KOPT-K1 (cell line): ENCODE measurements around the gene FAM227B.
"Not testable (repeated sequence)": the region's sequence is repeated elsewhere in the genome, so short reads cannot be mapped to it uniquely, and the experiment has no call there.

ENCODE experiments used
- H3K27ac ChIP-seq: fragments of 200-600 bp; sonication (generic); 2 replicates; pipeline ENCODE4 v1.5.1; 2016; ENCODE audit warnings: antibody characterized with exemption, mild to moderate bottlenecking, low read depth, low read length; ENCODE audit not compliant: poor library complexity, severe bottlenecking
- H3K36me3 ChIP-seq: fragments of 200-600 bp; sonication (generic); 2 replicates; pipeline ENCODE4 v1.5.1; 2017; ENCODE audit warnings: antibody characterized with exemption, mild to moderate bottlenecking, low read length, moderate library complexity; ENCODE audit not compliant: insufficient read depth
- H3K9me3 ChIP-seq: fragments of 200-600 bp; sonication (generic); 2 replicates; pipeline ENCODE4 v1.5.1; 2017; ENCODE audit warnings: antibody characterized with exemption, low read length, mild to moderate bottlenecking; ENCODE audit not compliant: insufficient read depth, poor library complexity, severe bottlenecking

The FAM227B gene

DNA sequence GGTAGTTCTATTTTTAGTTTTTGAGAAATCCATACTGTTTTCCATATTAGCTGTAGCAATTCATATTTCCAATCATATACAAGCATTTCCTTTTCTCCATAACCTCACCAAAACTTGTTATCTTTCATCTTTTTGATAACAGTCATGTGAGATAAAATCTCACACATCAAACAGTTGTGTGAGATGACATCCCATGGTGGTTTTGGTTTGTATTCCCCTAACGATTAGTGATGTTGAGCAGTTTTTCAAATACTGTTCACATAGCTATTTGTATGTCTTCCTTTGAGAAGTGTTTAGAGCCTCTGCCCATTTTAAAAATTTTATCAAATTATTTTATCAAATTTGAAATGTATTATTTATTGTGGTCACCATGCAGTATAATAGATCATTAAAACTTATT is 50.4 kb downstream of the FAM227B start:
- Histone ChIP-seq H3K9me3 (peaks cover 5% of the 10 kb centered on the region), H3K36me3 (no peaks in the 10 kb centered on the region), H3K27ac (no peak overlapping the region)

DNA sequence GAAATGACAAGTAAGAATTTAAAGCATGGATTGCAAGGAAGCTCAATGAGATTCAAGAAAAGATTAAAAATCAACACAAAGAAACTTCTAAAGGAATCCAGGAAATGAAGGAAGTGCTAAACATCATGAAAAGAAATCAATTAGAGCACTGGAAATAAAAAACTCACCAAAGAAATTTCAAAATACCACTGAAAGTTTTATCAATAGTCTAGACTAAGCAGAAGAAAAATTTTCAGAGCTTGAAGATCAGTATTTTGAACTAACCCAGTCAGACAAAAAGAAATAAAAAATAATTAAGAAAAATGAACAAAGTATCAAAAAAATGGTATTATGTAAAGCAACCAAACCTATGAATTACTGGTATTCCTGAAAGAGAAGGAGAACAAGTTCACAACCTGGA is 60.6 kb downstream of the FAM227B start:
- H3K9me3 ChIP-seq = peaks cover 23% of the 10 kb centered on the region
- H3K27ac ChIP-seq = no peak overlapping the region
- no peaks in the 10 kb centered on the region for H3K36me3 ChIP-seq

DNA sequence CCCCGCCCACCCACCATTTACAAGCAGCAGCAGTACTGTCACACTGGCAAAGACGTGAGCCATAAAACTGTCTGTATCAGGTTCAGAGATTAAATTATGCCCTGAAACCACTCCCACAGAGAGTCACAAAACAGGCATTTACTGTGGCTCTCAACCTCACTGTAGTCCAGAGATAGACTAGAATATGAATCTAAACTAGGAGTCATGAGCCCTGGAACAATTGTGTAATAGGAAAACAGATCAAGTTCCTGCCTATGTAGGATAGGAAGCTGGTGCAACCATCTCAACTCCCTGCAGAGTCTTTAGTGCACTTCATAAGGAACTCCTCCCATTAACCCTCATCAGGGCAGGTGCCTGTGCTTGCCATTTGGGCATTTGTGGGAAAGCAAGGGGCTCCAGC is 61.7 kb downstream of the FAM227B start:
- H3K36me3 ChIP-seq = no peaks in the 10 kb centered on the region
- no peak overlapping the region for H3K27ac ChIP-seq
- H3K9me3 ChIP-seq = peaks cover 23% of the 10 kb centered on the region

DNA sequence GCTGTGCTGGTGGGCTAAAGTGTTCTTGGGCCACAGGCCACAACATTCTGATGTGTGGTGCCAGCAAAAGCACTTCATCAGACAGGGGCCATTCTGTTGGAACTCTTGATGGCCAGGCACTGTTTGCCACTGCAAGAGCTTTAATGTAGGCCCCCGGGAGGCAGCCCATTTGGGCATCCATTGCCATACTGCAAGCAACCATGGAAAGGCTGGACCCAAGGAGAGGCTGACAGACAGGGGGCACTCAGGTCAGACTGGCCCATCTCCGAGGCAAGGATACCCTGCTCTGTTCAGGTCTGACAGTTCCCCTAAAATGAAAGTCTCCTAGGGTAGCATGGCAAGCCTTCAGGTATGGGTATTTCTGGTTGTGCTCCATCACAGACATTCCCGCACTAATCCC is 64.2 kb downstream of the FAM227B start:
- Histone ChIP-seq H3K27ac (no peak overlapping the region), H3K36me3 (no peaks in the 10 kb centered on the region), H3K9me3 (peaks cover 23% of the 10 kb centered on the region)

DNA sequence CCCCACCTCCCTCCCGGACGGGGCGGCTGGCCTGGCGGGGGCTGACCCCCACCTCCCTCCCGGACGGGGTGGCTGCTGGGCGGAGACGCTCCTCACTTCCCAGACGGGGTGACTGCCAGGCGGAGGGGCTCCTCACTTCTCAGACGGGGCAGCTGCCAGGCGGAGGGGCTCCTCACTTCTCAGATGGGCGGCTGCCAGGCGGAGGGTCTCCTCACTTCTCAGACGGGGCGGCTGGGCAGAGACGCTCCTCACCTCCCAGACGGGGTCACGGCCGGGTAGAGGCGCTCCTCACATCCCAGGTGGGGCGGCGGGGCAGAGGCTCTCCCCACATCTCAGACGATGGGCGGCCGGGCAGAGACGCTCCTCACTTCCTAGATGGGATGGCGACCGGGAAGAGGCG is 70.3 kb downstream of the FAM227B start:
- not testable (repeated sequence) for H3K9me3 ChIP-seq, H3K27ac ChIP-seq, H3K36me3 ChIP-seq

DNA sequence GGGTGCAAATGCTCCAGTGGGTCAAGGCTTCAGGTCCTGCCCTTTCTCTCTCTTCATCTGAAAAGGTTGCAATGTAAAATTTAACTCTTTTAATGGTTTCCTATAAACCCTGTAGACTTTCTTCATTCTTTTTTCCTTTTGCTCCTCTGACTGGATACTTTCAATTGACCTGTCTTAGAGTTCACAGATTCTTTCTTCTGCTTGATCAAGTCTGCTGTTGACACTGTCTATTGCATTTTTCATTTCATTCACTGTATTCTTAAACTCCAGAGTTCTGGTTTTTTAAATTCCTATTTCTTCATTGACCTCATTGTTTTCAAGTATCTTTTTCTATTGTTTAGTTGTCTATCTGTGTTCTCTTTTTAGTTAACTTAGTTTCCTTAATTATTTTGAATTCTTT is 82.1 kb downstream of the FAM227B start:
- Histone ChIP-seq H3K9me3 (peaks cover 15% of the 10 kb centered on the region), H3K27ac (no peak overlapping the region), H3K36me3 (no peaks in the 10 kb centered on the region)

DNA sequence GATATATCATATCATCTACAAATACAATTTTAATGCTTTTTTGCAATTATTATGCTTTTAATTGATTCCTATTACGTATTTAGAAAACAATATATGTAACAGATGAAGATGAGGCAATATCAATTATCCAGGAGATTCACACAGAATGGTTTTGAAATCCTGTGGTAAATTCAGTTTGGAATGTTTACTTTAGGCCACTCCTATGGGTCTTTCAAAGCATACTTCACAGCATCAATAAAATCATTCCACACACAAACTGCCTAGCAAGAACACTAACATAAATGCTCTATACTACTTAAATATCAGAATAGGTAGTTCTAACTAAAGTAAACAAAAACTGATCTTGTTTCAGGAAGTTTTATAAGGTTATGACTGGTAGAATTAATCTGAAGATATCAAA is 90.5 kb downstream of the FAM227B start:
- H3K36me3 ChIP-seq = no peaks in the 10 kb centered on the region

DNA sequence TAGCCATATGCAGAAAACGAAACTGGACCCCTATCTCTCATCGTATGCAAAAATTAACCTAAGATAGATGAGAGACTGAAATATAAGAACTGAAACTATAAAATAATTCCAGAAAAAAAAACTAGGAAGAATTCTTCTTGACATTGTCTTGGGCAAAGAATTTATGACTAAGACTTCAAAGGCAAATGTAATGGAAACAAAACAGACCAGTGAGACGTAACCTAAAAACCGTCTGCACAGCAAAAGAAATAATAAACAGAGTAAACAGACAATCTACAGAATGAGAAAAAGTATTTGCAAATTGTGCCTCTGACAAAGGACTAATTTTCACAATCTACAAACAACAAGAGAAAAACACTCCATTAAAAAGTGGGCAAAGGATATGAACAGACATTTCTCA is 92.3 kb downstream of the FAM227B start:
- Histone ChIP-seq H3K9me3 (no peaks in the 10 kb centered on the region), H3K36me3 (no peaks in the 10 kb centered on the region), H3K27ac (no peak overlapping the region)

More for the DNA sequence above, 90.5 kb downstream of the FAM227B start:
- Histone ChIP-seq H3K27ac (no peak overlapping the region), H3K9me3 (no peaks in the 10 kb centered on the region)

DNA sequence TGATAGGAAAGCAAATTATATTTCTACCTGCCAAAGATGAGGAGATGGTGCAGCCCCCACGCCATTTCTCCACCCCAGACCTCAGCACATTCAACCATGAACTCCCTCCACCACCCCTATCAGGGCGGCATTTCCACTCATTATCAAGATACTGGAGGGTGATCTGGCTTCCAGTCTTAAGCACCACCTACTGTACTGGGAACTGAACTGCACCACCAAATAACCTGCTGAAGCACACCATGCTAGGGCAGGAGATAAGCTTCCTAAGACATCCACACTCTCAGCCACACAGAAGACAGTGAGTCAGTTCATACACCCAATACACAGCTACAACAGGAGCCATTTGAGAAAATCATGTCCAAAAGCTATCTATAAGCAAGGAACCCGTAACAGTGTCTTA is 98.8 kb downstream of the FAM227B start:
- Histone ChIP-seq H3K36me3 (no peaks in the 10 kb centered on the region), H3K27ac (no peak overlapping the region), H3K9me3 (peaks cover 10% of the 10 kb centered on the region)

DNA sequence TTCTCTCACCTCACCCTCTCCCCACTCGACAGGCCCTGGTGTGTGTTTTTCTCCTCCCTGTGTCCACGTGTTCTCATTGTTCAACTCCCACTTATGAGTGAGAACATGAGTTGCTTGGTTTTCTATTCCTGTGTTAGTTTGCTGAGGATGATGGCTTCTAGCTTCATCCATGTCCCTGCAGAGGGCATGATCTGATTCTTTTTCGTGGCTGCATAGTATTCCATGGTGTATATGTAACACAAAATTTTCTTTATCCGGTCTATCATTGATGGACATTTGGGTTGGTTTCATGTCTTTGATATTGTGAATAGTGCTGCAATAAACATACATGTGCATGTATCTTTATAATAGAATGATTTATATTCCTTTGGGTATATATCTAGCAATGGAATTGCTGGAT is 107.9 kb downstream of the FAM227B start:
- H3K9me3 ChIP-seq, H3K27ac ChIP-seq, H3K36me3 ChIP-seq: not testable (repeated sequence)

DNA sequence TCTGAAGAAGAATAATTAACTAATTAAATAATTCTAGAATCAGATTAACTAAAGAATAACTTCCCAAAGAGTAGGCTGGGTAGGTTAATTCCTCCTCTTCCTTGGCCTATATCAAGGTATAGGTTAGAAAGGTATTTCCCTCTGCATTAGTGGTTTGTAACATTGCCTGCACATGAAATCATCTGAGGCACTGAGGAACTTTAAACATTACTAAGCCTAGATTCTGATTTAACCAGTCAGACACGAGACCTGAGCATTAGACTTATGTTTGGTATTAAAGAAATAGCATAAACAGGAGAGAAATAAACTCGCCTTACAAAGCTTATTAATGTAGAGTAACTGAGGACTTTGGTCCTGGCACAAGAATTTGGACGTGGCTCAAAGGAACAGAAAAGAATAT is 113.4 kb downstream of the FAM227B start:
- peaks cover 5% of the 10 kb centered on the region for H3K9me3 ChIP-seq
- no peak overlapping the region for H3K27ac ChIP-seq
- H3K36me3 ChIP-seq = no peaks in the 10 kb centered on the region

DNA sequence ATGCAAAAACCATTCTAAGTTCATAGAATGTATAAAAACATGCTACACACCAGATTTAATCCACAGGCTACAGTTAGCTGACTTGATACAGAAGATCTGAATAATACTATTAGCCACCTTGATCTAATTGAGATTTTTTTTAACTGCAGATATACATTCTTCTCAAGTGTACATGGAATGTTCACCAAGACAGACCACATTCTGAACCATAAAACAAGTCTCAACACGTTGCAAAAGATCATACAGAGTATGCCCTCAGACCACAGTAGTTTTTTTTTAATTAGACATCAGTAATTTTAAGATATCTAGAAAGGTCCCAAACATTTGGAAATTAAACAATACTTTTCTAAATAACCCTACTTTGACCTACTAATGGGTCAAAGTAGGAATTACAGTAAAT is 114.3 kb downstream of the FAM227B start:
- H3K36me3 ChIP-seq = no peaks in the 10 kb centered on the region
- H3K27ac ChIP-seq = no peak overlapping the region
- H3K9me3 ChIP-seq = peaks cover 14% of the 10 kb centered on the region

DNA sequence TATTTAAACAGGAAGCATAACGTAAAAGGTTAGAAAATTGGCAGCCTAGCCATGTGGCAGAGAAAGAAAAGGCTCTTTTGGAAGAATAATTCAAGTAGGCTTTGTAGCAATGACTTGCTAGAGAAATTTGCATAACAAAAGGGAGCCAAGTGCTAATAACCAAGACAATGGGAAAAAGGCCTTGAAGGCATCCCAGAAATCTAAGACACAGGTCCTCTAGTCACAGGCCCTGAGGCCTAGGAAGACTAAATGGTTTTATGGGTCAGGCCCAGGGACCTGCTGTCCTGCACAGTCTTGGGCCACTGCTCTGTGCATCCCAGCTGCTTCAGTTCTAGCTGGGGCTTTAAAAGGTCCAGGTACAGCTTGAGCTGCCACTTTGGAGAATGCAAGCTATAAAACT is 119.0 kb downstream of the FAM227B start:
- H3K27ac ChIP-seq = no peak overlapping the region
- no peaks in the 10 kb centered on the region for H3K36me3 ChIP-seq
- H3K9me3 ChIP-seq = peaks cover 19% of the 10 kb centered on the region

DNA sequence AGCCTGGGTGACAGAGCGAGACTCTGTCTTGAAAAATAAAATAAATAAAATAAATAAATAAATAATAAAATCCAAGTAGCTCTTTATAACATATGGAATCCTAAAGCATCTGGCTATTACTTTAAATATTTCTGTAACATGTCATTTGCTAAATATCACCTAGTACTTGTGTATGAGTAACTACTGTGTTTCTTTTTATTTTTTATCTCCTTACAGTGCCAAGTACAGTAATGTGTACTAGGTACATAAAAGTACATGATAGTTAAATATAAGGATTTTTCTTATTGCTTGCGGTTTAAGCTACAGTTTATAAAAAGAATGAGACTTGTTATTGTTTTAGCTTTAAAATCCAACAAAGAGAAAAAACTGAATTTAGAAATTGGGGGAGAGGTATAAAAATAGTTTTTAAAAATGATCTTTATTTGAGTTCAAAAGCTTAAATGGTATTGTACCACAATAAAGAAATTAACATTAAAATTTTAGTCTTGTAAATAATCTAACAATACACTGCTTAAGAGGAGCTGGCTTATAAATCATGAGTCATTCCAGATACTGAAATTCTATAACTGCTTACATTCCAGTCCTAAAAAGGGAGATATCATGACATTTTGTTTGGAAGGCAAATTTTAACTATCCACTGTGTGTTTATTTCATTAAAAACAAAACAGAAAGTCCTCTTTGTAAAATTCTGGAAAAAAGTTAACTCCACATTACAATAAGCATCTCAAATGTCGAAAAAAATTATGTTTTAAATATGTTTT is 124.4 kb downstream of the FAM227B start:
- H3K27ac ChIP-seq = no peak overlapping the region
- no peaks in the 10 kb centered on the region for H3K36me3 ChIP-seq
- peaks cover 3% of the 10 kb centered on the region for H3K9me3 ChIP-seq

DNA sequence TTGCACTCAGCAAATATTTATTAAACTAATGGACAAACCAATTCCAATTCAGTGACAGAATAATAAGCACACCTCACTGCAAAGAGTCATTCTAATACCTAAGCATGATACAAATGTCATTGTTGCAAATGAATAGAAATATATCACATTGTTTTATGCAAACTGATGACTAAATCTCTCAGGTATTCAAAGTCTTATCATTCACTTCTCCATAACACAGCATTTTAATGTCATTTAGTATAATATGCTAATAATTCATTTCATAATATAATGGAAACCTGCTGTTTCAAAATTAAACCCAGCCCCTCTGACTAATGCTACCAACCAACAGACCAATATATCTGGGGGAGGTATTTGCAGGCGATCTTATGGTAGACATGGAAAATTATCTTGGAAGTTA is 125.8 kb downstream of the FAM227B start:
- Histone ChIP-seq H3K27ac (no peak overlapping the region), H3K36me3 (no peaks in the 10 kb centered on the region), H3K9me3 (no peaks in the 10 kb centered on the region)

DNA sequence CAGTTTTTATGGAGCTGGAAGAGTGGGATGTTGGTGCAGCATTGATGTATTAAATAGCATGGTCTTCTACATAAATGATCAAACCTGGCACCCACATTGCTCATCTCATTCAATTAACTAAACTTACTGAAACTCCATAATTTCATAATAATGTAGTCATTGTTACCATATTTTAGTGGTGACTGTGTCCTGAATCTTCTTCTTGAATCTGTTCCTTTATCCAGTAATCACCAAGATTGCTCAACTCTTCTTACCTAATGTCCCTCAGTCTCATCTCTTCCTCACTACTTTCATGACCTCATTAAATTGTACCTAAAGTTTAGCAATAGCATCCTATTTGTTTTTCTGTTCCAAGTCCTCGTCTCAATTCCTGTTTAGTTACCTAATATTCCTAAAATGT is 127.8 kb downstream of the FAM227B start:
- Histone ChIP-seq H3K9me3 (no peaks in the 10 kb centered on the region), H3K36me3 (no peaks in the 10 kb centered on the region), H3K27ac (no peak overlapping the region)
